Stomach (tissue), 4 donors: ENCODE measurements around the gene KIAA0232.

Experiments used
- POLR2A ChIP-seq, 4 donors: fragments of 450-650 bp; IDR thresholded peaks; one replicate each; pipeline ENCODE4 v1.6.1; 2016; ENCODE audit warnings: antibody characterized with exemption in 4 of 4, control low read depth in 2 of 4, mild to moderate bottlenecking in 1 of 4, moderate library complexity in 1 of 4
- POLR2AphosphoS5 ChIP-seq, 3 donors: sonication (generic); formaldehyde crosslinking; IDR thresholded peaks; one replicate each; pipeline ENCODE4 v1.6.1; 2016; ENCODE audit warnings: antibody characterized with exemption in 3 of 3
- TF ChIP-seq, protein P1 (sequence below), 7 experiments: fragments of 450-650 bp in 4 of 7; fragments of 200-600 bp in 3 of 7; sonication (generic) in 3 of 7; IDR thresholded peaks; one replicate each; pipeline ENCODE4 v1.5.1; 2016 to 2019; ENCODE audit warnings: antibody characterized with exemption in 7 of 7, control low read depth in 2 of 7, mild to moderate bottlenecking in 1 of 7

DNA sequence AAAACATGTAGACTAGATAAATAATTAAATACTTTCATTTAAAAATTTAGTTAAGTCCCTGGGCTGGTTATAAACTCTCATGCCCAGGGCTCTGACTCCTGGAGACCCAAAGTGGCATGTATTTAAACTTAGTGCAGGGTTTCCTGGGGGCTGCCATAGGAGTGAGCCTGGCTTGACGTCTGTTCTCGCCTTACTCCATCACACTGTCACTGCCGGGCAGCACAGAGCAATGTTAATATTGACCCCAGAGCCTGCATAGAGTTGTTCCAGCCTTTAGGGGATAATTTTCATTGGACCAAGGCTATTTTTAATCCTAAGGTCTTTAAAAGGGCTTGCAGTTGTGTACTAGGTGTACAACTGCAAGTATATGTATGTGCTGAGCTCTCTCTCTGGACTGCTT lies 31.2 kb downstream of the KIAA0232 start:
- TF ChIP-seq POLR2AphosphoS5 (IDR thresholded peaks at IDR 0.05) (no peak), POLR2A (IDR thresholded peaks at IDR 0.05) (no peak)
- TF ChIP-seq, protein P1, sequence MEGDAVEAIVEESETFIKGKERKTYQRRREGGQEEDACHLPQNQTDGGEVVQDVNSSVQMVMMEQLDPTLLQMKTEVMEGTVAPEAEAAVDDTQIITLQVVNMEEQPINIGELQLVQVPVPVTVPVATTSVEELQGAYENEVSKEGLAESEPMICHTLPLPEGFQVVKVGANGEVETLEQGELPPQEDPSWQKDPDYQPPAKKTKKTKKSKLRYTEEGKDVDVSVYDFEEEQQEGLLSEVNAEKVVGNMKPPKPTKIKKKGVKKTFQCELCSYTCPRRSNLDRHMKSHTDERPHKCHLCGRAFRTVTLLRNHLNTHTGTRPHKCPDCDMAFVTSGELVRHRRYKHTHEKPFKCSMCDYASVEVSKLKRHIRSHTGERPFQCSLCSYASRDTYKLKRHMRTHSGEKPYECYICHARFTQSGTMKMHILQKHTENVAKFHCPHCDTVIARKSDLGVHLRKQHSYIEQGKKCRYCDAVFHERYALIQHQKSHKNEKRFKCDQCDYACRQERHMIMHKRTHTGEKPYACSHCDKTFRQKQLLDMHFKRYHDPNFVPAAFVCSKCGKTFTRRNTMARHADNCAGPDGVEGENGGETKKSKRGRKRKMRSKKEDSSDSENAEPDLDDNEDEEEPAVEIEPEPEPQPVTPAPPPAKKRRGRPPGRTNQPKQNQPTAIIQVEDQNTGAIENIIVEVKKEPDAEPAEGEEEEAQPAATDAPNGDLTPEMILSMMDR (IDR thresholded peaks at IDR 0.05): no peak
